Esophagus (tissue), 2 donors: ENCODE measurements around the gene SLCO4A1. TPM values are rescaled to one million over a fixed set of nuclear protein-coding genes. Genes with fewer than 3 reads are reported as not detected.

Experiments used
- H3K27ac ChIP-seq, 2 donors: one replicate each; pipeline ENCODE4 v1.5.1; 2013; ENCODE audit warnings: low read depth in 2 of 2, mild to moderate bottlenecking in 2 of 2, inconsistent platforms in 1 of 2, low read length in 1 of 2, moderate library complexity in 1 of 2
- H3K27me3 ChIP-seq, 2 donors: one replicate each; pipeline ENCODE4 v1.6.1; 2013; ENCODE audit warnings: low read length in 2 of 2, control low read depth in 1 of 2, mild to moderate bottlenecking in 1 of 2; ENCODE audit not compliant: insufficient read depth in 2 of 2, control insufficient read depth in 1 of 2
- H3K36me3 ChIP-seq, 2 donors: one replicate each; pipeline ENCODE4 v1.6.1; 2013; ENCODE audit warnings: low read length in 1 of 2; ENCODE audit not compliant: control insufficient read depth in 2 of 2, insufficient read depth in 2 of 2
- H3K4me1 ChIP-seq, 2 donors: one replicate each; pipeline ENCODE4 v1.6.1; 2013; ENCODE audit warnings: low read length in 1 of 2; ENCODE audit not compliant: control insufficient read depth in 2 of 2, insufficient read depth in 2 of 2
- H3K4me3 ChIP-seq, 2 donors: one replicate each; pipeline ENCODE4 v1.5.1; 2013; ENCODE audit warnings: low read length in 2 of 2, mild to moderate bottlenecking in 2 of 2, low read depth in 1 of 2, moderate library complexity in 1 of 2
- H3K9me3 ChIP-seq, 2 donors: one replicate each; pipeline ENCODE4 v1.6.1; 2013; ENCODE audit warnings: mild to moderate bottlenecking in 2 of 2, low read depth in 1 of 2, low read length in 1 of 2, moderate library complexity in 1 of 2; ENCODE audit not compliant: control insufficient read depth in 2 of 2, insufficient read depth in 1 of 2
- WGBS, 2 donors: extraction: QIAGEN DNeasy Blood & Tissue Kit; methylation state at CpG; one replicate each; pipeline ENCODE4 v1.1.7; 2013; 5-methylcytosine and 5-hydroxymethylcytosine counted together
- polyA plus RNA-seq, 2 donors: library from polyadenylated mRNA; stranded (reverse); fragments of 200-250 nt; gene quantifications; one replicate each; pipeline ENCODE4 v1.2.3, GENCODE V29; 2013
- donor health status: healthy with polysubstance abuse.
- donor health status: Bipolar disorder and iron deficiency.

SLCO4A1 gene
- polyA plus RNA-seq, 2 donors, result 12.5 to 29.3 TPM

DNA sequence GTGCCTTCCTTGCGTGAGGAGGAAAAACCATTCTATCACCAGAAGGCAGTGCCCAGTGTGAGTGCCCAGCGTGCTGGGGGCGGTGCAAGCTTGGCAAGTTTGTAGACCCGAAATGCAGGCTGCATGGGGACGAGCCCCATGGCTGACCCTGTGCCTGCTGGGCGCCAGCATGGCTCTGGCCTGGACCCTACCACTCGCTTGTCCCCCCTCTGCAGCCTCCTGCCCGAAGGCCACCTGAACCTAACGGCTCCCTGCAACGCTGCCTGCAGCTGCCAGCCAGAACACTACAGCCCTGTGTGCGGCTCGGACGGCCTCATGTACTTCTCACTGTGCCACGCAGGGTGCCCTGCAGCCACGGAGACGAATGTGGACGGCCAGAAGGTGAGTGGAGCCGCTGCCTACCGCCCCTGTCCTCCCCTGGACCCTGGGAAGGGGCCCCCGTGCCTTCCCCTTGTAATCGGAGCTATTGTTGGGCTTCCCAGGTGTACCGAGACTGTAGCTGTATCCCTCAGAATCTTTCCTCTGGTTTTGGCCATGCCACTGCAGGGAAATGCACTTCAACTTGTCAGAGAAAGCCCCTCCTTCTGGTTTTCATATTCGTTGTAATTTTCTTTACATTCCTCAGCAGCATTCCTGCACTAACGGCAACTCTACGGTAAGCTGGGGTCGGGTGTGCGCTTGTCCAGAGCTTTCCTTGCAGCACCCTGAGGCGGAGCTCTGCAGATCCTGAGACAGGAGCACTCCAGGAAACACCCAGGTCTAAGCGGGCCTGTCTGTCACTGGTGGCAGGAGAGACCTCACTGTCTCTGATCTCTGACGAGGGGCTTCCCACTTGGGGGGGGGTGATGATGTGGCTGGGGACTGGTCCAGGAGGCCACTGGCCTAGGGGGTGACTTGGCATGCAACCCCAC is 25.5 kb downstream of the SLCO4A1 start:
- no peak overlapping the region for H3K27ac ChIP-seq
- peaks cover 0 to 3% of the 10 kb centered on the region in 2 donors for H3K4me1 ChIP-seq
- peaks cover 0 to 2% of the 10 kb centered on the region in 2 donors for H3K9me3 ChIP-seq
- peaks cover 0 to 4% of the 10 kb centered on the region in 2 donors for H3K36me3 ChIP-seq
- H3K4me3 ChIP-seq, result no peak overlapping the region
- 70 to 71% methylated on average over 30 of the region's 30 CpGs for WGBS, 2 donors
- no peaks in the 10 kb centered on the region for H3K27me3 ChIP-seq

DNA sequence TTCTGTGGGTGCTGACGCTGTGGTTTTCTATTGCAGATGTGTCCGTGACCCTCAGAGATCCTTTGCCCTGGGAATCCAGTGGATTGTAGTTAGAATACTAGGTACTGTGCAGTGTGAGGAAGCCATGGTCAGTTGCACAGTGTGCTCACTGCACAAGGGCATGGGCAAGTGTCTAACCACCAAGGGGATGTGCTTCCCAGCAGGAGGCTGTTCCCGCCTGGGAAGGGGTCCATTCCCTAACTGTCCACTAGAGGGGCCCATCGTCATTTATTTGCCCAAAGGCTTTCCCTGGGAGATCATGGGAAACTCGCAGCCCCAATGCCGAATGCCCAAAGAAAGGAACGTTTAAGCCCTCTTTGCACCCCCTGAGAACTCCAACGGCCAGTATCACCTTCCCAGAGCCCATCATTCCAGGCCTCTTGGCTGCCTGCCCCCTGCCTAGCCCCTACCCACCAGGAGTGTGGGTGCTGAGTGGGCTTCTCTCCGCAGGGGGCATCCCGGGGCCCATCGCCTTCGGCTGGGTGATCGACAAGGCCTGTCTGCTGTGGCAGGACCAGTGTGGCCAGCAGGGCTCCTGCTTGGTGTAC is 26.2 kb downstream of the SLCO4A1 start:
- 56% methylated on average over 13 of the region's 13 CpGs for WGBS, 2 donors
- Histone ChIP-seq H3K9me3 (peaks cover 0 to 2% of the 10 kb centered on the region in 2 donors), H3K27ac (no peak overlapping the region), H3K4me1 (peaks cover 0 to 3% of the 10 kb centered on the region in 2 donors), H3K4me3 (no peak overlapping the region), H3K27me3 (no peaks in the 10 kb centered on the region), H3K36me3 (peaks cover 0 to 4% of the 10 kb centered on the region in 2 donors)

DNA sequence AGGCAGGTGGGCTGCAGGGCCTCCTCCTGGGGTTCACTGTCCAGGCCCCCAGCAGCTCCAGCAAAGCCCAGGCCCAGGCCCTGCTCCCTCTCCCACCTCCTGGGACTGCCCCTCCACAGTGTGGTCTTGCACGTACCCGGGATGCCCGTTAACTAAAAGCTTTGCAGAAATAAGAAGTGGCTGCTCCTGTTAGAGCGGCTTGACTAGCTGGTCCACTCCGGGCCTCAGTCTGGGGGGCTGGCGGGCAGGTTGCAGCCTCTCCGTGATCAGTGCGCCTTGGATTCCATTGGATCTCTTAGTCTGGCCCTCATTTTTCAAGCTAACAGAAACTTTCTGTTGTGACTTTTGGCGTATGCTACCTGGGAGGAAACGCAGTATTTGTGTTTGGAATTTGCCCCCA is 26.9 kb downstream of the SLCO4A1 start:
- H3K27ac ChIP-seq, result no peak overlapping the region
- H3K9me3 ChIP-seq, result peaks cover 0 to 2% of the 10 kb centered on the region in 2 donors
- no peaks in the 10 kb centered on the region for H3K27me3 ChIP-seq
- peaks cover 0 to 4% of the 10 kb centered on the region in 2 donors for H3K36me3 ChIP-seq
- WGBS, 2 donors, result 78 to 88% methylated on average over 10 of the region's 10 CpGs
- no peak overlapping the region for H3K4me3 ChIP-seq
- peaks cover 0 to 3% of the 10 kb centered on the region in 2 donors for H3K4me1 ChIP-seq

DNA sequence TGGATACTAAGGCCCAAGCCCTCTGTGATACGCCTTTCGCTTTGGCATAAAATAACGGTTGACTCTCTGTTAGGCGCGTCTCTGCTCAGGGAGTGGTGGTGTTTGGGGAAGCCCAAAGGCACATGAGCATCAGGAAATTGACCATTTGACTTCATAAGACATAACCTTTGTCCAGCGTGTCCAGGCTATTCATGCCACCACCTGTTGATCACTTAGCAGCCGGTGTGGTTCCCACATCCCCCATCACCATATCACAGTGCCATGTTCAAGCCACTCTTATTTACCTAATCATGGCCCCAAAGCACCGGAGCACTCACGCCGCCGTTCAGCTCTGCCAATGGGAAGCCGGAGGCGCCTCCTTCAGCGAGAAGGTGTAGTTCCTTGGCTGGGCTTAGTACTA is 27.9 kb downstream of the SLCO4A1 start:
- no peak overlapping the region for H3K4me3 ChIP-seq
- H3K36me3 ChIP-seq, result peaks cover 0 to 4% of the 10 kb centered on the region in 2 donors
- peaks cover 0 to 3% of the 10 kb centered on the region in 2 donors for H3K4me1 ChIP-seq
- 89 to 93% methylated on average over 14 of the region's 14 CpGs for whole genome bisulfite sequencing, 2 donors
- no peaks in the 10 kb centered on the region for H3K27me3 ChIP-seq
- peaks cover 0 to 2% of the 10 kb centered on the region in 2 donors for H3K9me3 ChIP-seq
- H3K27ac ChIP-seq, result no peak overlapping the region

DNA sequence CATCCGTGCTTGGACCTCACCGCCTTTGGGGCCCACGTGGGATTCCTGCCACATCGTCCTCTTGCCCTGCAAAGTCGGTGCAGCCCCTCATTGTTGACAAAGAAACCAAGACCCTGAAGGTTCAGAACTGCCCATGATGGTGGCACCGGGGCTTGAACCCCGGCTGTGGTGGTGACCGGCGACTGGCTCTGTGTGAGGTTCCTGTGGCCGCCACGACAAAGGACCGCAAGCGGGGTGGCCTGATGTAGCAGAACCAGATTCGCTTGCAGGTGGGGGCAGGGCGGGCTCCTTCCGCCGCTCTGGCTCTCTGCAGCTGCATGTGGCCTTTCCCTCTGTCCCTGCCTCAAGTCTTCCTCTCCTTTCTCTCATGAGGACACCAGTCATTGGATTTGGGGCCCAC is 28.7 kb downstream of the SLCO4A1 start:
- H3K27ac ChIP-seq, result no peak overlapping the region
- peaks cover 0 to 4% of the 10 kb centered on the region in 2 donors for H3K36me3 ChIP-seq
- peaks cover 0 to 3% of the 10 kb centered on the region in 2 donors for H3K4me1 ChIP-seq
- H3K27me3 ChIP-seq, result no peaks in the 10 kb centered on the region
- WGBS, 2 donors, result 85 to 93% methylated on average over 17 of the region's 17 CpGs
- H3K4me3 ChIP-seq, result no peak overlapping the region
- H3K9me3 ChIP-seq, result peaks cover 0 to 2% of the 10 kb centered on the region in 2 donors

DNA sequence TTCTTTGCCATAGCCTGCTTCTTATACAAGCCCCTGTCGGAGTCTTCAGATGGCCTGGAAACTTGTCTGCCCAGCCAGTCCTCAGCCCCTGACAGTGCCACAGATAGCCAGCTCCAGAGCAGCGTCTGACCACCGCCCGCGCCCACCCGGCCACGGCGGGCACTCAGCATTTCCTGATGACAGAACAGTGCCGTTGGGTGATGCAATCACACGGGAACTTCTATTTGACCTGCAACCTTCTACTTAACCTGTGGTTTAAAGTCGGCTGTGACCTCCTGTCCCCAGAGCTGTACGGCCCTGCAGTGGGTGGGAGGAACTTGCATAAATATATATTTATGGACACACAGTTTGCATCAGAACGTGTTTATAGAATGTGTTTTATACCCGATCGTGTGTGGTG is 29.5 kb downstream of the SLCO4A1 start:
- H3K27ac ChIP-seq, result no peak overlapping the region
- H3K4me1 ChIP-seq, result no peaks in the 10 kb centered on the region
- H3K9me3 ChIP-seq, result peaks cover 0 to 2% of the 10 kb centered on the region in 2 donors
- WGBS, 2 donors, result 79 to 84% methylated on average over 15 of the region's 15 CpGs
- H3K36me3 ChIP-seq, result peaks cover 0 to 4% of the 10 kb centered on the region in 2 donors
- H3K27me3 ChIP-seq, result no peaks in the 10 kb centered on the region
- no peak overlapping the region for H3K4me3 ChIP-seq

DNA sequence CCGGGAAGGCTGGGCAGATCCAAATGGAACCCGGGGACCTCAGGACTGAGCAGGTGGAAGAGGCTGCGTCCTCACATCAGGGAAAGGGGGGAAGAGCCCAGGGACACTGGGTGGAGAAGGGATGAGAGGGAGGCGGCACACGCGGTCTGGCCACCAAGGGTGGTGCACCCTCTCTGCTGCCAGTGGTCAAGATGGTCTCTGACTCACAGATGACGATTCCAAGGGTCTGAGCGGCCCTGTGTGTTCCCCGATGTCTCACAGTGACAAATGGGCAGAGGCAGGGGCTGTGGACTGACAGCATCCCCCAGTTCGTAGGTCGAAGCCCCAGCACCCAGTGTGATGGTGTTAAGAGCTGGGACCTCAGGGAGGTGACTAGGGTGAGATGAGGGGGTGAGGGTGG is 32.1 kb downstream of the SLCO4A1 start:
- Histone ChIP-seq H3K27ac (no peak overlapping the region), H3K36me3 (peaks cover 0 to 4% of the 10 kb centered on the region in 2 donors), H3K9me3 (no peaks in the 10 kb centered on the region), H3K27me3 (no peaks in the 10 kb centered on the region), H3K4me1 (no peaks in the 10 kb centered on the region), H3K4me3 (no peak overlapping the region)
- WGBS, 2 donors, result 86 to 89% methylated on average over 11 of the region's 11 CpGs

DNA sequence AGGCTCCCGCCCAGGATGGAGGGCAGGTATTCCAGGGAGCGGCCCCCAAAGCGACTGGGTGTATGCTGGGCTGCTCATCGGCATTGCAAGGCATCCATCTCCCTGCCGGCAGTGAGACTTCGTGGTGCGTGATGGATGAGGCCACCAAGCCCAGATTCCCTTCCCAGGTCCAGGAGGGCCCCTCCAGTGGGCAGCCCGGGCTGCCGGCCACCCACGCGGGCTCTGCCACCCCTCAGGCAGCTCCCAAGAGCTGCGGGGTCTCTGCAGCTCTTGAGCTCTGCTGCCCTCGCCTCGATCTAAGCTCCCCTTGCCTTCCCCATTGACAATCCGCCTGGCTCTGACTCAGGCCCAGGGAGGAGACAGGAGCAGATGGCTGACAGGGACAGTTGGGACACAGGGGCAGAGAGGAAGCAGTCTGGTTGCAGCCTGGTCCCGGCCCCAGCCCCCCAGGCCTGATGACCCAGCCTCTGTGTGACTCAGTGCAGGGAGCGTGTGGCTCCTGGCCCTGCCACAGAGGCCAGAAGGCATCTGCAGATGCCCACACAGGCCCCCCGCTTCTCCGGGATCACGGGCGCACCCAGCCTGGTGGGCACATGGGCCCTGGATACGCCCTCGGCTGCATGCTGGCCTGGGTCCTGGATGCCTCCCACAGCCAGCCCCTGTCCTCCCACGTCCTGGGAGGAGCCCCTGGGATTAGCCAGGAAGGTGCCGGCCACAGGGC is 33.0 kb downstream of the SLCO4A1 start:
- 61 to 69% methylated on average over 25 of the region's 25 CpGs for WGBS, 2 donors
- Histone ChIP-seq H3K9me3 (no peaks in the 10 kb centered on the region), H3K4me1 (no peaks in the 10 kb centered on the region), H3K4me3 (no peak overlapping the region), H3K36me3 (peaks cover 0 to 2% of the 10 kb centered on the region in 2 donors), H3K27ac (no peak overlapping the region), H3K27me3 (no peaks in the 10 kb centered on the region)

DNA sequence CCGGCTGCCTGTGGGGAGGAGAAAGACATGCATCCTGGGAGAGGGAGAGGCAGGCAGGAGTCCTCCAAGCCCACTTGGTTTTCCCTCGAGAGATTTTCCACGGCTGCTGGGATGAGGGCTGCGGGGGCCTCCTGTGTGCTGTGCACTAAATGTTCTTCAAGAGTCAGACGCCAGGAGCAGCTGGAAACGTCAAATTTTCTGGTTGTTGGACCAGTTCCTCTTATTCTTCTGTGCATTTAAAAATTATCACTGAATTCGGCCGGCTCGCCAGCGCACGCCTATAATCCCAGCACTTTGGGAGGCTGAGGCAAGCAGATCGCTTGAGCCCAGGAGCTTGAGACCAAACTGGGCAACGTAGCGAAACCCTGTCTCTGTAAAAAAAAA is 33.6 kb downstream of the SLCO4A1 start:
- no peak overlapping the region for H3K4me3 ChIP-seq
- 72 to 77% methylated on average over 14 of the region's 14 CpGs for WGBS, 2 donors
- H3K4me1 ChIP-seq, result no peaks in the 10 kb centered on the region
- peaks cover 0 to 2% of the 10 kb centered on the region in 2 donors for H3K36me3 ChIP-seq
- no peaks in the 10 kb centered on the region for H3K9me3 ChIP-seq
- H3K27me3 ChIP-seq, result no peaks in the 10 kb centered on the region
- H3K27ac ChIP-seq, result no peak overlapping the region
